Panc1 (cell line): ENCODE data around the gene GALNT18.

ENCODE experiments used
- CTCF ChIP-seq: fragments of 450-650 bp; IDR thresholded peaks from 2 replicates; pipeline ENCODE4 v1.5.1; 2017; ENCODE audit warnings: mild to moderate bottlenecking
- POLR2AphosphoS5 ChIP-seq: IDR thresholded peaks from 2 replicates; pipeline ENCODE4 v1.6.1; 2012; ENCODE audit warnings: mild to moderate bottlenecking, low read depth, low read length, moderate library complexity
- REST ChIP-seq, 2 experiments: IDR thresholded peaks; 2 replicates each; pipeline ENCODE4 v1.6.1; 2011 to 2012; ENCODE audit warnings: low read depth in 2 of 2, control low read depth in 1 of 2, low read length in 1 of 2, mild to moderate bottlenecking in 1 of 2, moderate library complexity in 1 of 2; ENCODE audit not compliant: insufficient read depth in 1 of 2
- SIN3A ChIP-seq: IDR thresholded peaks from 2 replicates; pipeline ENCODE4 v1.6.1; 2012; ENCODE audit warnings: low read depth, mild to moderate bottlenecking, low read length, moderate library complexity, borderline replicate concordance; ENCODE audit not compliant: insufficient read depth
- TCF7L2 ChIP-seq: IDR thresholded peaks from 2 replicates; pipeline ENCODE4 v1.6.1; 2011; ENCODE audit warnings: mild to moderate bottlenecking, low read depth, low read length, inconsistent platforms

- TF ChIP-seq POLR2AphosphoS5 = no peak
- no peak for TF ChIP-seq CTCF
- no peak for TF ChIP-seq SIN3A
- TF ChIP-seq TCF7L2 = no peak
- no peak for TF ChIP-seq REST (IDR thresholded peaks at IDR 0.05; ENCODE audit: insufficient read depth in 1 of 2, low read depth in 2 of 2, low read length in 1 of 2)
Observed at GRCh38 chr11:11572386-11572785, 49.4 kb downstream of the GALNT18 start.
